Activated T-helper 2 cell treated with anti-CD3 and anti-CD28 coated beads, Interferon-gamma antibody, Interleukin-2, Interleukin-4, amounts not matched to agents 10 μg/mL and 5 μg/mL and 100 μg/mL, durations not matched to agents 14 hours and 24 hours and 36 hours (primary cell): Measurements from ENCODE around the gene TNFRSF1A. TPM values are rescaled to one million over a fixed set of nuclear protein-coding genes. Genes with fewer than 3 reads are reported as not detected.

Experiments used
- DNase-seq: peaks from one replicate; pipeline ENCODE4 v3.0.0; 2021; ENCODE audit warnings: low spot score
- H3K27ac Mint-ChIP-seq: one replicate; pipeline ENCODE4 v1.8.0; 2021; ENCODE audit warnings: mixed read lengths
- H3K27me3 Mint-ChIP-seq: one replicate; pipeline ENCODE4 v1.8.0; 2021; ENCODE audit warnings: low read depth, mixed read lengths
- H3K36me3 Mint-ChIP-seq: one replicate; pipeline ENCODE4 v1.8.0; 2021; ENCODE audit warnings: low read depth, mixed read lengths
- H3K4me1 Mint-ChIP-seq: one replicate; pipeline ENCODE4 v1.8.0; 2021; ENCODE audit warnings: low read depth, mixed read lengths
- H3K4me3 Mint-ChIP-seq: one replicate; pipeline ENCODE4 v1.8.0; 2021; ENCODE audit warnings: low read depth, mild to moderate bottlenecking, moderate library complexity, mixed read lengths
- H3K9me3 Mint-ChIP-seq: one replicate; pipeline ENCODE4 v1.8.0; 2021; ENCODE audit warnings: mixed read lengths
- intact Hi-C: fragments of 100-400 bp; cut with micrococcal nuclease; formaldehyde crosslinking; loops from one replicate; pipeline ENCODE4 v1.15.1; 2023
- total RNA-seq: library from RNA; stranded (reverse); gene quantifications from 2 replicates; pipeline ENCODE4 v1.2.3, GENCODE V29; 2022

TNFRSF1A gene
- total RNA-seq, 1 donor from 2014 or later, result 37.6 TPM

GRCh38 chr12:6360080-6360571 is 18.2 kb upstream of the TNFRSF1A start:
- Mint-ChIP-seq H3K4me1 (peaks cover 22% of the 10 kb centered on the region), H3K36me3 (no peaks in the 10 kb centered on the region), H3K27me3 (peaks cover 16% of the 10 kb centered on the region), H3K27ac (no peak overlapping the region), H3K9me3 (no peaks in the 10 kb centered on the region), H3K4me3 (no peak overlapping the region)
- intact Hi-C loops, result loop anchor here (2.0 to 5.0 kb wide), 2 partner anchors 19 to 38 kb away; no protein-coding TSS in a partner anchor
- DNase-seq, result no peak

- no peak overlapping the region for H3K27ac Mint-ChIP-seq
- intact Hi-C loops, result no loop called here
- H3K4me1 Mint-ChIP-seq, result peaks cover 18% of the 10 kb centered on the region
- no peak overlapping the region for H3K4me3 Mint-ChIP-seq
- peaks cover 16% of the 10 kb centered on the region for H3K27me3 Mint-ChIP-seq
- H3K9me3 Mint-ChIP-seq, result no peaks in the 10 kb centered on the region
- no peak for DNase-seq
- H3K36me3 Mint-ChIP-seq, result no peaks in the 10 kb centered on the region
Measured at GRCh38 chr12:6358881-6359280, 17.0 kb upstream of the TNFRSF1A start.

GRCh38 chr12:6356374-6356820 is 14.5 kb upstream of the TNFRSF1A start:
- DNase-seq, result no peak
- Mint-ChIP-seq H3K4me3 (no peak overlapping the region), H3K27ac (no peak overlapping the region), H3K4me1 (peaks cover 10% of the 10 kb centered on the region), H3K36me3 (no peaks in the 10 kb centered on the region), H3K9me3 (no peaks in the 10 kb centered on the region), H3K27me3 (peaks cover 16% of the 10 kb centered on the region)
- intact Hi-C loops, result no loop called here

- intact Hi-C loops, result no loop called here
- DNase-seq, result no peak
- Mint-ChIP-seq H3K4me3 (no peak overlapping the region), H3K27ac (no peak overlapping the region), H3K4me1 (peaks cover 7% of the 10 kb centered on the region), H3K36me3 (no peaks in the 10 kb centered on the region), H3K9me3 (no peaks in the 10 kb centered on the region), H3K27me3 (peaks cover 16% of the 10 kb centered on the region)
Measured at GRCh38 chr12:6355491-6356373, 13.9 kb upstream of the TNFRSF1A start.

GRCh38 chr12:6354495-6355393 is 12.9 kb upstream of the TNFRSF1A start:
- Mint-ChIP-seq H3K36me3 (no peaks in the 10 kb centered on the region), H3K27me3 (peaks cover 14% of the 10 kb centered on the region), H3K9me3 (no peaks in the 10 kb centered on the region), H3K27ac (no peak overlapping the region), H3K4me3 (no peak overlapping the region), H3K4me1 (peaks cover 5% of the 10 kb centered on the region)
- no peak for DNase-seq
- intact Hi-C loops, result no loop called here

GRCh38 chr12:6352193-6353173 is 10.6 kb upstream of the TNFRSF1A start:
- intact Hi-C loops, result no loop called here
- H3K4me1 Mint-ChIP-seq, result peaks cover 7% of the 10 kb centered on the region
- no peaks in the 10 kb centered on the region for H3K9me3 Mint-ChIP-seq

GRCh38 chr12:6351622-6352021 is 9.7 kb upstream of the TNFRSF1A start:
- H3K36me3 Mint-ChIP-seq, result no peaks in the 10 kb centered on the region
- no peak overlapping the region for H3K27ac Mint-ChIP-seq
- no peak overlapping the region for H3K4me3 Mint-ChIP-seq
- intact Hi-C loops, result no loop called here
- H3K4me1 Mint-ChIP-seq, result peaks cover 15% of the 10 kb centered on the region
- H3K9me3 Mint-ChIP-seq, result no peaks in the 10 kb centered on the region
- DNase-seq, result no peak
- H3K27me3 Mint-ChIP-seq, result peaks cover 6% of the 10 kb centered on the region

More at GRCh38 chr12:6352193-6353173, 10.6 kb upstream of the TNFRSF1A start:
- no peak for DNase-seq
- Mint-ChIP-seq H3K27me3 (peaks cover 10% of the 10 kb centered on the region), H3K4me3 (no peak overlapping the region), H3K36me3 (no peaks in the 10 kb centered on the region), H3K27ac (no peak overlapping the region)

GRCh38 chr12:6347367-6348338 is 5.8 kb upstream of the TNFRSF1A start:
- DNase-seq, result no peak
- H3K4me1 Mint-ChIP-seq, result peaks cover 37% of the 10 kb centered on the region
- no peak overlapping the region for H3K27ac Mint-ChIP-seq
- intact Hi-C loops, result no loop called here
- H3K4me3 Mint-ChIP-seq, result no peak overlapping the region
- no peaks in the 10 kb centered on the region for H3K27me3 Mint-ChIP-seq
- no peaks in the 10 kb centered on the region for H3K36me3 Mint-ChIP-seq
- no peaks in the 10 kb centered on the region for H3K9me3 Mint-ChIP-seq

- Mint-ChIP-seq H3K4me3 (no peak overlapping the region), H3K36me3 (no peaks in the 10 kb centered on the region), H3K27ac (no peak overlapping the region), H3K4me1 (peaks cover 44% of the 10 kb centered on the region), H3K9me3 (no peaks in the 10 kb centered on the region), H3K27me3 (no peaks in the 10 kb centered on the region)
- no peak for DNase-seq
- intact Hi-C loops, result no loop called here
Measured at GRCh38 chr12:6346942-6347341, 5.1 kb upstream of the TNFRSF1A start.

- Mint-ChIP-seq H3K4me3 (no peak overlapping the region), H3K27ac (no peak overlapping the region), H3K27me3 (no peaks in the 10 kb centered on the region), H3K9me3 (no peaks in the 10 kb centered on the region), H3K4me1 (peaks cover 47% of the 10 kb centered on the region), H3K36me3 (peaks cover under 1% of the 10 kb centered on the region)
- no peak for DNase-seq
- intact Hi-C loops, result no loop called here
Measured at GRCh38 chr12:6346235-6346832, 4.5 kb upstream of the TNFRSF1A start.
